ENCODE data around the gene MN1.

The MN1 gene

DNA sequence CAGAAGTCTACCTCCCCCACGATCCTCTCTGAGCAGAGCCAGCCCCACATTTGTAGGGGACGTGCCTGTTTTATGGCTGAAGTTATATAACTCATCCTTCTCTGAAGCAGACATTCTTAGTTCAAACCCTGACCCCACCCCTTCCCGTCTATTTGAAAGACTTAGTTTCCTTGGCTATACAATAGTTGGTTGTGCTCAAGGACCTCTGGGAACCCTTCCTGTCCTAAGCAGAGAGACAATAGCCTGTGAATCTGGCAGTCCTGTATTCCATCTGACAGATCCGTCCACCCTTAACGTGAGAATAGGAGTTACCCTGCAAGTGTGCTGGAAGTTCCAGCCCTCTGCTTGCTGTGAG, 75.2 kb downstream of the MN1 start:
- TF ChIP-seq TOX (CRISPR knock-in tag; IDR thresholded peaks at IDR 0.05; ENCODE audit: borderline replicate concordance), result no peak
- TF ChIP-seq ISL1 (CRISPR knock-in tag; IDR thresholded peaks at IDR 0.05), result no peak
- no peak for TF ChIP-seq PPARA (CRISPR knock-in tag; IDR thresholded peaks at IDR 0.05; ENCODE audit: borderline replicate concordance)
- no peak for TF ChIP-seq TCF4 (CRISPR knock-in tag; IDR thresholded peaks at IDR 0.05; ENCODE audit: borderline replicate concordance)
- TF ChIP-seq CSDC2 (CRISPR knock-in tag; IDR thresholded peaks at IDR 0.05), result no peak
- no peak for TF ChIP-seq CREB5 (CRISPR knock-in tag; IDR thresholded peaks at IDR 0.05; ENCODE audit: low read depth)

DNA sequence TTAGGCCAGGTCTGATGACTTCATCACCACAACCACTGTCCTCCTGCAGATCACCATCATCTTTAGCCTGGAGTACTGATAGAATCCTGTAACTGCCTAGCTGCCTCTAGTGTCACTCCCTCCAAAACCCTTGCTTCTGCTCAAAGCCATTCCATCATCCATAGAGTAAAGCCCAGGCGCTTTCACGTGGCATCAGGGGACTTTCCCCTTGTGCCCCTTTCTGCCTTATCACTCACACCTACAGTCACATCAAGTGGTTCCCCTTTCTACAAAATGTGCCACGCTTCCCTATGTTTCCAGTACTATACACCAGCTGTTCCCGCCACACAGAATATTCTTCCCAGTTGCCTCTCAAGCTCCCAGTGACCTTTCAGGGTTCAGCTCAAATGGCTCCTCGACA, 75.9 kb downstream of the MN1 start:
- TF ChIP-seq, protein P1, sequence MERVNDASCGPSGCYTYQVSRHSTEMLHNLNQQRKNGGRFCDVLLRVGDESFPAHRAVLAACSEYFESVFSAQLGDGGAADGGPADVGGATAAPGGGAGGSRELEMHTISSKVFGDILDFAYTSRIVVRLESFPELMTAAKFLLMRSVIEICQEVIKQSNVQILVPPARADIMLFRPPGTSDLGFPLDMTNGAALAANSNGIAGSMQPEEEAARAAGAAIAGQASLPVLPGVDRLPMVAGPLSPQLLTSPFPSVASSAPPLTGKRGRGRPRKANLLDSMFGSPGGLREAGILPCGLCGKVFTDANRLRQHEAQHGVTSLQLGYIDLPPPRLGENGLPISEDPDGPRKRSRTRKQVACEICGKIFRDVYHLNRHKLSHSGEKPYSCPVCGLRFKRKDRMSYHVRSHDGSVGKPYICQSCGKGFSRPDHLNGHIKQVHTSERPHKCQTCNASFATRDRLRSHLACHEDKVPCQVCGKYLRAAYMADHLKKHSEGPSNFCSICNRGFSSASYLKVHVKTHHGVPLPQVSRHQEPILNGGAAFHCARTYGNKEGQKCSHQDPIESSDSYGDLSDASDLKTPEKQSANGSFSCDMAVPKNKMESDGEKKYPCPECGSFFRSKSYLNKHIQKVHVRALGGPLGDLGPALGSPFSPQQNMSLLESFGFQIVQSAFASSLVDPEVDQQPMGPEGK (CRISPR knock-in tag; IDR thresholded peaks at IDR 0.05; ENCODE audit: borderline replicate concordance), result no peak
- TF ChIP-seq CSRNP3 (CRISPR knock-in tag; IDR thresholded peaks at IDR 0.05) (no peak), OSR1 (CRISPR knock-in tag; IDR thresholded peaks at IDR 0.05) (no peak), BACH2 (CRISPR knock-in tag; IDR thresholded peaks at IDR 0.05; ENCODE audit: borderline replicate concordance) (no peak), ARNTL (CRISPR knock-in tag; IDR thresholded peaks at IDR 0.05; ENCODE audit: borderline replicate concordance, low read depth) (no peak), ZFP3 (CRISPR knock-in tag; IDR thresholded peaks at IDR 0.05) (no peak), ESRRG (CRISPR knock-in tag; IDR thresholded peaks at IDR 0.05) (no peak), TOX (CRISPR knock-in tag; IDR thresholded peaks at IDR 0.05; ENCODE audit: borderline replicate concordance) (no peak), ISL1 (CRISPR knock-in tag; IDR thresholded peaks at IDR 0.05) (no peak), CREB5 (CRISPR knock-in tag; IDR thresholded peaks at IDR 0.05; ENCODE audit: low read depth) (no peak), TCF4 (CRISPR knock-in tag; IDR thresholded peaks at IDR 0.05; ENCODE audit: borderline replicate concordance) (no peak), SNAI2 (CRISPR knock-in tag; IDR thresholded peaks at IDR 0.05) (no peak), RARB (CRISPR knock-in tag; IDR thresholded peaks at IDR 0.05) (no peak), GLIS3 (CRISPR knock-in tag; IDR thresholded peaks at IDR 0.05) (no peak), ZNF70 (CRISPR knock-in tag; IDR thresholded peaks at IDR 0.05) (no peak), ZNF565 (CRISPR knock-in tag; conservative IDR thresholded peaks at IDR 0.05; ENCODE audit: low read depth) (no peak), ZNF8 (CRISPR knock-in tag; IDR thresholded peaks at IDR 0.05) (no peak), PPARA (CRISPR knock-in tag; IDR thresholded peaks at IDR 0.05; ENCODE audit: borderline replicate concordance) (no peak)
- no peak for ATAC-seq

More for the DNA sequence above, 75.2 kb downstream of the MN1 start:
- ATAC-seq, result no peak

DNA sequence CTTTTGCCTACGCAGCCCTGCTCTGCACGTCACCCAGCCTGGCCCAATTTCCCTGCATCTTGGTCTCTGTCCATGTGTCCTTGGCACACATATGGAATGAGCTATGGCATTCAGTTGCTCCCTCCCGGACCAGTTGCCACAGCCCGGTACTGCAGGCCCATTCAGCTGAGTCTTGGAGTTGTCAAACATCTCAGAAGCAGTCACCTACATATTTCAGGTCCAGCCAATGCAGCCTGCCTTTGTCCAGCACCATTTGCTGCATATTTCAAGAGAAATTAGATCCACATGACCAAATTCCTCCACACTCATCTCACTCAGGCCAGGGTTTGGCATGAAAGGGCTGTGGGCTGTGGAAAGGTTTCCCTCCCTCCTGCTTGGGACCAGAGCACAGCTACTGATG, 76.8 kb downstream of the MN1 start:
- TF ChIP-seq ESRRG (CRISPR knock-in tag; IDR thresholded peaks at IDR 0.05), result no peak
- TF ChIP-seq OSR1 (CRISPR knock-in tag; IDR thresholded peaks at IDR 0.05), result no peak
- TF ChIP-seq ZNF565 (CRISPR knock-in tag; conservative IDR thresholded peaks at IDR 0.05; ENCODE audit: low read depth), result no peak
- no peak for TF ChIP-seq RARB (CRISPR knock-in tag; IDR thresholded peaks at IDR 0.05)
- TF ChIP-seq PPARA (CRISPR knock-in tag; IDR thresholded peaks at IDR 0.05; ENCODE audit: borderline replicate concordance), result no peak
- no peak; the same call in 1 of the 3 replicates for ATAC-seq

DNA sequence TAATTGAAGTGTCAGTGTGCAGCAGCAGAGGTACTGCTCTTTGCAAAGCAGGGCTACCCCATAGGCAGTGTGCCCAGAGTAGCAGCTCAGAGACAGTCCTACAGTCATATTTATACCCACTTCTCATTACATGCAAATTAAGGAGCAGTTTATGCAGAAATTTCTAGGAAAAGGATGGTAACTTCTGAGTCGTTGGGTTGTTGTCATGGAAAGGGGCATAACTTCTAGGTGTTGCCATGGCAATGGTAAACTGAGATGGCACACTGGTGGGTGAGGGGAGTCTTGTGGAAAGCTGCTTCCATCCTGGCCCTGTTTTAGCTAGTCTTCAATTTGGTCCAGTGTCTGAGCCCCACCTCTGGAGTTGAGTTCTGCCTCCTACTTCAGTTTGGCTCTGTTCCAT, 77.4 kb downstream of the MN1 start:
- ATAC-seq, result no peak
- TF ChIP-seq OSR1 (CRISPR knock-in tag; IDR thresholded peaks at IDR 0.05) (no peak), TCF4 (CRISPR knock-in tag; IDR thresholded peaks at IDR 0.05; ENCODE audit: borderline replicate concordance) (no peak), POU6F1 (CRISPR knock-in tag; IDR thresholded peaks at IDR 0.05; ENCODE audit: borderline replicate concordance, low read depth) (no peak), ZNF8 (CRISPR knock-in tag; IDR thresholded peaks at IDR 0.05) (no peak), ARNTL (CRISPR knock-in tag; IDR thresholded peaks at IDR 0.05; ENCODE audit: borderline replicate concordance, low read depth) (no peak), TSHZ2 (CRISPR knock-in tag; IDR thresholded peaks at IDR 0.05) (no peak)

All from SK-N-SH treated with all-trans-retinoic acid at 6 μM for 48 hours (cell line).